Prostate gland (tissue), 2 donors: ENCODE results near the gene ADSS2.

Experiments
- POLR2A ChIP-seq: fragments of 450-650 bp; IDR thresholded peaks from one replicate; pipeline ENCODE4 v1.6.1; 2016; ENCODE audit warnings: antibody characterized with exemption, mild to moderate bottlenecking
- POLR2AphosphoS5 ChIP-seq: sonication (generic); formaldehyde crosslinking; IDR thresholded peaks from one replicate; pipeline ENCODE4 v1.6.1; 2017; ENCODE audit warnings: antibody characterized with exemption
- TF ChIP-seq, protein P1 (sequence below), 4 experiments: fragments of 200-600 bp in 2 of 4; fragments of 450-650 bp in 2 of 4; sonication (generic) in 2 of 4; IDR thresholded peaks; 1 replicate in 3 of 4; 2 replicates in 1 of 4; pipeline ENCODE4 v1.5.1; 2016 to 2019; ENCODE audit warnings: antibody characterized with exemption in 4 of 4, mild to moderate bottlenecking in 2 of 4, moderate library complexity in 2 of 4

DNA sequence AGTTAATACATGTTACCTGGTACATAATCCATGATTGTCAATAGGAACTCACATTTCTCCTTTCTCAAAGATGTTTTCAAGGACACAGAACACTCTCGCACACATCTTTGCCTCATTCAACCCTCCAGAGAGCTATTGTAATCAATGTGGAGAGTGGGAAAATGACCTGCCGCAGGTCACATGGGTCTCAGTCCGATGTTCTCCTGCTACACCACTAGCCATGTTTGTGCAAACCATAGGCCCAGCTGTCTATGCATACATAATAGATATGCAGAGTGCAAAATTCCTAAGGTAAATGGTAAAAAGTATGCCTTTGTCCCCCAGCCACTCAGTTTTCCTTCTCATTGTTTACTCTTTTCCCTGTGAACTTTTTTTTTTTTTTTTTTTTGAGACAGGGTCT lies 89.2 kb downstream of the ADSS2 start:
- TF ChIP-seq, protein P1, sequence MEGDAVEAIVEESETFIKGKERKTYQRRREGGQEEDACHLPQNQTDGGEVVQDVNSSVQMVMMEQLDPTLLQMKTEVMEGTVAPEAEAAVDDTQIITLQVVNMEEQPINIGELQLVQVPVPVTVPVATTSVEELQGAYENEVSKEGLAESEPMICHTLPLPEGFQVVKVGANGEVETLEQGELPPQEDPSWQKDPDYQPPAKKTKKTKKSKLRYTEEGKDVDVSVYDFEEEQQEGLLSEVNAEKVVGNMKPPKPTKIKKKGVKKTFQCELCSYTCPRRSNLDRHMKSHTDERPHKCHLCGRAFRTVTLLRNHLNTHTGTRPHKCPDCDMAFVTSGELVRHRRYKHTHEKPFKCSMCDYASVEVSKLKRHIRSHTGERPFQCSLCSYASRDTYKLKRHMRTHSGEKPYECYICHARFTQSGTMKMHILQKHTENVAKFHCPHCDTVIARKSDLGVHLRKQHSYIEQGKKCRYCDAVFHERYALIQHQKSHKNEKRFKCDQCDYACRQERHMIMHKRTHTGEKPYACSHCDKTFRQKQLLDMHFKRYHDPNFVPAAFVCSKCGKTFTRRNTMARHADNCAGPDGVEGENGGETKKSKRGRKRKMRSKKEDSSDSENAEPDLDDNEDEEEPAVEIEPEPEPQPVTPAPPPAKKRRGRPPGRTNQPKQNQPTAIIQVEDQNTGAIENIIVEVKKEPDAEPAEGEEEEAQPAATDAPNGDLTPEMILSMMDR (IDR thresholded peaks at IDR 0.05), result no peak
- TF ChIP-seq POLR2A, result no peak
- no peak for TF ChIP-seq POLR2AphosphoS5
